DMS79 (cell line): Measurements from ENCODE around the gene GCHFR.

Source experiments
- DNase-seq: peaks from one replicate; lab custom pipeline; 2025; lab: John Stamatoyannopoulos, UW

Gene GCHFR

DNA sequence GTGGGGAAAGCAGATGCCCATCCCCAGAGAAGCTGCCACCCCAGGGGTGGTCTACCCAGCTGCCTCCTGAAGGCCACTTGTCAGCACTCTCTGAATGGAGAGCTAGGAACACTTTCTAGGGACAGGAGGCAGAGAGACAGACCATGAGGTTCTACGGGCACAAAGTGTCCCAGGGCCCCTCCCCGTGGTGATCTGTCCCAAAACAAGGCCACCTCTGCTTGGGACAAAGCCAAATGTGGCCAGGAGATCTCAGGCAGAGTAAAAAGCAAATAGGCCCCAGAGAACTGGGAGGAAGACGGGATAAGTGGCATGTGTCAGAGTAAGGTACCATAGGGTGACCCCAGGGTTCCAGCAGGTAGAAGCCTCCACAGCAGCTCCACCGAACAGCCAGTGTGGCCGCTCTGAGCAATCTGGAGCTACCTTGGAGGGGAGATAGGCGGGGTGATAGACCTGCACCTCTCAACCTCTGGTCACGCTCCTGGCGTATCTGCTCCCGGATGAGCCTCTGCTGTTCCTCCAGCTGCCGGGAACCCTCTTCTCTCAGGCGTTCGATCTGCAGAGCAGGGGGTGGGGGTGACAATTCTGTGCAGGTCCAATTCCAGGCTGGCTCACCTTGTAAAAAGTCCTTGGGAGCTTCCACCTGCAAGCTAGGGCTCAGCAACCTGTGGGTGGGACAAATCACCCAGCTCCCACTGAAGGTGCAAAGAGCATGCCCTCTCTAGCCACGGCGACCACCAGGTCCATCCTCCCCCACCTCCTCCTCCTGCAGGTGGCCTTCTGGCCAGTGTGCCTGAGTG lies 12.1 kb downstream of the GCHFR start:
- no peak for DNase-seq

GRCh38 chr15:40776537-40777141 lies 12.8 kb downstream of the GCHFR start:
- no peak for DNase-seq

DNA sequence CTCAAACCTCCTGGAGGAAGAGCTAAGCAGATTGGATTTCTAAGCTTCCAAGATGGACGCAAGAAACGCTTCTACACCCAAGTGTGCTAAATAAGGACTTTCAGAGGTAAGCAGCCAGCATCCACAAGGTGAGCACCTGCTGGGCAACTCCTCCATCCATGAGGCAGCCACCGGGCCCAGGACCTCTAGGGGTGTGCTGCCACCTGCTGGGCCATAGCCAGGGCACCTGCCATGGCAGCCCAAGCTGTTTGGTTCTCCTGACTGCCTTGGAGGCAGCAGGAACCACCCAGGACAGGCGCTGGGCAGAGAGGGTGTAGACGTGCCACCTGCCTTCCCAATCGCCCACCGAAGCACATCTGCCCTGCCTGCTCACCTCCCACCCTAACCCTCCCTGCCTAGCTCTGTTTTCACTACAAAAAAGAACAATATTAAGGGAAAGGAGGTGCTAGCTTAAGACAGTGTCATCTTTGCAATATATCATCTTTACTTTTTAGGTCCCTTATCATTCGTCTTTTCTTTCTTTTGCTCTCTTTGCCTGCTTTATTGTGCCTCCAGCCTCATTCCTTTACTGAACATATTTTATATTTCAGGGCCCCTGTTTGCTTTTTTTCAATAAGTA lies 18.9 kb downstream of the GCHFR start:
- peak; percentile 63 for DNase-seq

DNA sequence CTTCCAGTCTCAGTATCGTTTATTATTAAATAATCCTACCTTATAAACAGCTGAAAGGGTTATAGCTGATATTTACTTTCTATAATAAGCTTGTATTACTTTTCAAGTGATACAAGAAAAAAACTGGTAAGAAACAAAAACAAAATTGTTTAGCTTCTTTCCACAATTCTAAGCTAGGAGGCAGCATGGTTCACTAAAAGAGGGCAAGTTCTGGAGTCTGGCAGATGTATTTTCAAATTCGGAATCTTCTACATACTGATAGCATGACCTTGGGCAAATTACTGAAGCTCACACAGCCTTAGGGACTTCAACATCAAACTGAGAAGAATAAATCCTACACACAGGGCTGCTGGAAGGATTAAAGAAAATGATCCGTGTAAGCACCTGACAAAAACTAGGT lies 21.3 kb downstream of the GCHFR start:
- no peak for DNase-seq

- DNase-seq, result no peak
These were observed 21.9 kb downstream of the GCHFR start for GRCh38 chr15:40785814-40786213.

DNA sequence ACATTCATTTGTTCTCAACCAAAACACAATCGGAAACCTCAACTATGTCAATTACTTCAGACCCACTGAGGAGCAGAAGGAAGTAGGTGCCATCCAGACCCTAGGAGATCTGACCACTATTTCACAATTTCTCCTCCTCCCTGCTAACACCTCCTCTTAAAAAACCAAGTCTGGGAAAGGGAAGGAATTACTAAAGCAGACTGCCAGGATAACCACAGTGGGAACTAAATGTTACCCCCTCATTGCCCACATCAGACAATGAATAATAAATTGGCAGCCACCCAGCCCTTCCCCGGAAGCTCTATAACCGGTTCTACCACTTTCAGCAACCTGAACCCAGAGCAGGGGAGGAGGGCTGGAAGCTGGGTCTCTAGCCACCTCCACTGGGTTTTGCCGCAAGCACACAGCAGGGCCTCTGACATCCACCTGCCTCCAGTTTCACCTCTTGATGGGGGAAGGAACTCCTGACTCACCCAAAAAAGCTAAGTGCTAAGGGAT lies 23.5 kb downstream of the GCHFR start:
- peak; percentile 79 for DNase-seq

DNA sequence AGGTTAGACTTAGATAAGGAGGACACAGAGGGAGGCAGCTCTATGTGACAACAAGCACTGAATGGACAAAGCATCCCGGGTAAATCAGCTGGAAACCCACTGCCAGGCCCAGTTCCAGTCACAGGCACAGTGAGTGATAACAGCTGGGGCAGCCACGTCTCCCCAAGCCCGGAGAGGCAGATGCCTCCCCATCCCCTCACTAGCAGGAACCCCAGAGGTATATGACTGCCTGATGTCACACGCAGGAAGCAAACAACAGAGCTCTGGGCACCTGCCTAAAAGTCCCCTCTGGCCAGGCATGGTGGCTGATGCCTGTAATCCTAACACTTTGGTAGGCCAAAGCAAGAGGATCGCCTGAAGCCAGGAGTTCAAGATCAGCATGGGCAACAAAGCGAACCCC lies 24.1 kb downstream of the GCHFR start:
- no peak for DNase-seq

- DNase-seq, result no peak
These were observed 25.3 kb downstream of the GCHFR start for GRCh38 chr15:40789119-40789518.

GRCh38 chr15:40789999-40790398 lies 26.1 kb downstream of the GCHFR start:
- DNase-seq, result no peak

DNA sequence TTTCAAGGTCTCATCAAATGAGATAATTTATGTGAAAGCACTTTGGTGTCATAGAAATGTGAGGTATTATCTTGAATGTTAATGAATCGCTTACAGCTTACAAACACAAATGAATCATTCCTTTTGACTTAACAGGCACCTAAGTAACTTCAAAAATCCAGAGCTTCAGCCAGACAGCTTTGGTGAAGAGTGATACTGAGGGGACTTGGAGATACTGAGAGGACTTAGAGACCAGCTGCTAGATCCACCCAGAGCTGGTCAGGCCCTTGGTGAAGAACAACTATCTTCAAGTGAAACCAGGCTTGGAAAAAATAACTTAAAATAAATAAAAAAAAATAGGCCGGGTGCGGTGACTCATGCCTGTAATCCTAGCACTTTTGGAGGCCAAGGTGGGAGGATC lies 26.9 kb downstream of the GCHFR start:
- DNase-seq, result no peak

GRCh38 chr15:40792394-40792793 lies 28.5 kb downstream of the GCHFR start:
- no peak for DNase-seq

- DNase-seq, result no peak
These were observed 29.5 kb downstream of the GCHFR start for GRCh38 chr15:40793216-40793989.

DNA sequence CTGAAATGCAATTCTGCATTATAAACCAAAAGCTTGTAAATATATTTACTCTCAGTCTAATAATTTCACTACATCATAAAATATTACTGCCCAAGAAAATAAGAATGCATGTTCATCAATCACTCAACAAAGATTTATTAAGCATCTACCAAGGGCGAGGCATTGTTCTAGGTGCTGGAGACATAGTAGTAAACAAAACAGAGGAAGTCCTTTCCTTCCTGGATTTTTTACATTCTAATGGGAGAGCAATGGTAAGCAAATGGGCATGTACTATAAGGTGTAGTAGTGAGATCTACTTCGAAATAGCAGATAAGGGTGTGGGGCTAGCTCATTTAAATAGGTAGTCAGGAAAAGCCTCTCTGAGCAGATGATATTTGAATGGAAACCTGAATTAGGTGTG lies 32.2 kb downstream of the GCHFR start:
- DNase-seq, result no peak

GRCh38 chr15:40796512-40796911 lies 32.6 kb downstream of the GCHFR start:
- no peak for DNase-seq

DNA sequence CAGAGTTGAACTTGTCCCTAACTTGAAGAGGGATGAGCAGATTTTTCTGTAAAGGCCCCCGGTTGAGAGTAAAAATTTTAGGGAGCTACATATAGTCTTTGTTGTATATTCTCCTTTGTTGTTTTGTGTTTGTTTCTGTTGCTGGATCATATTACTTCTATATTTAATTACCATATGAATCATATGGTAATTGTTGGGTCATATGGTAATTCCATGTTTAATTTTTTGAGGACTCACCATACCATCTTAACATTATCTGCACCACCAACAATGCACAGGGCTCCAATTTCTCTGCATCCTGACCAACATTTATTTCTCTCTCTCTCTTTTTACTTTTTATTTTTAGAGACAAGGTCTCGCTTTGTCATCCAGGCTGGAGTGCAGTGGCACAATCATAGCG lies 35.7 kb downstream of the GCHFR start:
- DNase-seq, result no peak

DNA sequence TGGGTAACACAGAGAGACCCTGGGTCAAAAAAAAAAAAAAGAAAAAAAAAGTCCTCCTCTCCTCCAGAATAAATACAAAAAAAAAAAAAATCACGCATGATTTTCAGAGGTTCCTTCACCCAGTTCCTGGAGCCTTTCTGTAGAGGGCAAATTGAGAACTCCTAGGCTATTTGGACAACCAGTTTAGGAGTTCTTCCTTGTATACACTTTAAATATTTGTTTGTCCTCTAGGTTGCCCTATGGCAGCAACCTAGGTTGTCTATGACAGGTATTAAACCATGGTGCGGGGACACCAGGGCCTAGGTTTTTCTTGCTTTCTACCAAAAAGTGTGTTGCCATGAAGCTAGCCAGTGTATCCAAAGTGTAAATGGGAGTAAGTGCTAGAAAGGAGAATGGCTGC lies 39.2 kb downstream of the GCHFR start:
- DNase-seq, result no peak

- no peak for DNase-seq
These were observed 39.8 kb downstream of the GCHFR start for GRCh38 chr15:40803688-40804087.

DNA sequence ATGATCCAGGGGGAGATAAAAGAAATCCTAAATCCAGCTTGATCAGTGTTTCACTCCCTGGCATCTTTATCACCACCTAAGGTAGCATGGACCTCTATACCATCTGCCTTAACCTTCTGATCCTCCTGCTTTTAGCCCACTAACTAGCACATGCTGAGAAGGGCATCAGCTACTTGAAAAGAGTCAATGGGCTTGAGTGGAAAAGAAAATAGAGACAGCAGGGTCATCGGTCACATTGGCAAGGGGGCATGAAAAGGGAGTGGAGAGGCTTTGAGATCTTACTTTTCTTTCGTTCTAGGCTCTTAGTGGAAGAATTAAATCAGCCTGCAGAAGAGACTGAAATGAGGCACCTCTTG lies 42.8 kb downstream of the GCHFR start:
- DNase-seq, result no peak

DNA sequence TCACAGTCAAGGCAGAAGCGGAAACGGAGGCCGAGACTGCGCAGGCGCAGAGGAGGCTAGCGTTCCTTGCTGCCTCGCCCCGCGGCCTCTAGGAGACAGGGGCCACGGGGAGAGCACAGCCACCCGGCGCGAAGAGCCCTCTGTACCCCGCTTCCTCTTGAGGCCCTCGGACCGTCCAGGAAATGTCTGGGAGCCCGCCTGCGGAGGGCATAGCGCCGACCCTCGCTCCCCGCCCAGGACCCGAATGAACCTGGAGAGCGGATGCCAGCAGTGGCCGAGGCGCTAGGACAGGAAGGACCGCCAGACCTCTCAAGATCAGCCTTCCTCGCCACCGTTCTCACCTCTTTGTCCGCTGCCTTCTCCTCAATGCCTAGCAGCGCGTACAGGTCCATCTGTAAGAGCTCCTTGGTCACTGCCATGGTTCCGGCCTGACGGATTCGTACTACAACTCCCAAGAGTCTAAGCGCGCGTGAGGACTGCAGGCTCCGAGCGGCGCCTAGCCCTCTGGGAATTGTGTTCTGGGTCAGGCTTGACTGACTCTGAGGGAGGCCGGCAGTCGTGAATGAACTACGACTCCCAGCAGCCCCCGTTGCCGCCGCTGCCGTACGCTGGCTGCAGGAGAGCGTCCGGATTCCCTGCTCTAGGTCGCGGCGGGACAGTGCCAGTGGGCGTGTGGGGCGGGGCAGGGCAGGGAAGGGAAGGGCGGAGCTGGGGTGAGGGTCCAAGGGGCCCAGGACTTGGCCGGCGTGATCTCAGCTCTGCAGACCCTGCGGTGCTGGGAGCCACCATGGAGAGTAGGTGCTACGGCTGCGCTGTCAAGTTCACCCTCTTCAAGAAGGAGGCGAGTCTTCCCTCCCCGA lies 43.4 kb downstream of the GCHFR start, which contains the start of the genes DNAJC17 and ZFYVE19:
Gene DNAJC17 (minus strand): TSS at position 446 of the 860 bp plus-strand sequence. CDS start 27 bp downstream, at position 419.
Gene ZFYVE19 (plus strand): TSS at position 62 of the 860 bp plus-strand sequence. CDS start 501 bp downstream, at position 563.
- DNase-seq, result peak; percentile 88

DNA sequence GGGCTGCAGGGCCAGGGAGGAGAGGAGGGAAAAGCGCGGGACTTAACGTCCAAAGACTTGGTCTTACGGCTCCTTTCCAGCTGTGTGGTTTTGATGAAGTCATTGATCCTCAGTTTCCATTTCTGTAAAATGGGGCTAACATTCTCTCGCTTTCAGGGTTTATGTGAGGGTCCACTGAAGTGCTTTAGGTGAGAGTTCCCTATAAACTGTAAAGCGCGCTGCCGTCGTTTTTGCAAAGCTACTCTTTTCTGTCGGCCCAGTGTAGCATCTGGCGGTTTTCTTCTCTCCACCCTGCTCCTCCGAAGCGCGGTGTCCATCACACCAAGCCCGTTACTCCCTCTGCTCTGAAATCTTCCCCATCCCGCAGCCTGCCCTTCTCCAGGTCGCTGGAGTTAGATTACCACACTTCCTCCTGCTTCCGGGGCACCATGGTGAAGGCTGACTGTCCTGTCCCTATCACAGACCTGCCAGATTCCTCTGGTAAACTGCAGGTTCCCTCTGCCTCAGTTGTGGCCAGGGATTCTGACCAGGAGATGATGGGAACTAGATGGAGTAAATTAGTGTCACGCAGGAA lies 44.1 kb downstream of the GCHFR start:
- no peak for DNase-seq
